ENCODE data around the gene PARVB. TPM values are rescaled to one million over a fixed set of nuclear protein-coding genes. Genes with fewer than 3 reads are reported as not detected.

PARVB gene
- total RNA-seq, 4 donors from 2014 or later = 33.5 to 73.5 (median 41.5) TPM

DNA sequence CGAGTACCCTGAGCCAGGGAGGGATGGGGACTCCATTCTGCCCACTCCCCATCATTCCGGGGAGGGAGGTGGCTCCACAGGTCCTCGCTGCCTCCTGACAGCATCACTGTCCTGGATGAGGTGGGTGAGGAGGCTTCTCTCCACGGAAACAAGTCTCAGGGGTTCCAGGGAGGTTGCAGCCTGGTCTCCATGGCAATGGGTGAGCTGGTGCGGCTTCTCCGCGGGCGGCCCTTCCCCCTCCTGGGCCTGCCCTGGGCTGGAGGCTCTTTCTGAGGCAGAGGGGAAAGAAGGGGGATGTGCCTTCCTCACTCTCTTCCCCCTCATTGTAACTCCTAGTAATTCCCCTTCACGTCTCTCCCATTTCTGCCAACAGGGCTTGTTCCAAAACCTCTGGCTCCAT is 119.5 kb downstream of the PARVB start:
- Histone ChIP-seq H3K9me3 (peaks cover 0 to 2% (median 0%) of the 10 kb centered on the region in 4 donors), H3K4me3 (no peak overlapping the region), H3K4me1 (peaks cover 0 to 10% (median 0%) of the 10 kb centered on the region in 4 donors), H3K27me3 (no peaks in the 10 kb centered on the region), H3K27ac (no peak overlapping the region), H3K36me3 (peaks cover 0 to 18% (median 0%) of the 10 kb centered on the region in 3 donors)
- DNase-seq (ENCODE audit: low spot score in 2 of 2) = no peak
- 55 to 58% methylated on average over 9 of the region's 9 CpGs for WGBS, 2 donors
- TF ChIP-seq POLR2A (IDR thresholded peaks at IDR 0.05) (no peak), EP300 (IDR thresholded peaks at IDR 0.05) (no peak)
- TF ChIP-seq, protein P1, sequence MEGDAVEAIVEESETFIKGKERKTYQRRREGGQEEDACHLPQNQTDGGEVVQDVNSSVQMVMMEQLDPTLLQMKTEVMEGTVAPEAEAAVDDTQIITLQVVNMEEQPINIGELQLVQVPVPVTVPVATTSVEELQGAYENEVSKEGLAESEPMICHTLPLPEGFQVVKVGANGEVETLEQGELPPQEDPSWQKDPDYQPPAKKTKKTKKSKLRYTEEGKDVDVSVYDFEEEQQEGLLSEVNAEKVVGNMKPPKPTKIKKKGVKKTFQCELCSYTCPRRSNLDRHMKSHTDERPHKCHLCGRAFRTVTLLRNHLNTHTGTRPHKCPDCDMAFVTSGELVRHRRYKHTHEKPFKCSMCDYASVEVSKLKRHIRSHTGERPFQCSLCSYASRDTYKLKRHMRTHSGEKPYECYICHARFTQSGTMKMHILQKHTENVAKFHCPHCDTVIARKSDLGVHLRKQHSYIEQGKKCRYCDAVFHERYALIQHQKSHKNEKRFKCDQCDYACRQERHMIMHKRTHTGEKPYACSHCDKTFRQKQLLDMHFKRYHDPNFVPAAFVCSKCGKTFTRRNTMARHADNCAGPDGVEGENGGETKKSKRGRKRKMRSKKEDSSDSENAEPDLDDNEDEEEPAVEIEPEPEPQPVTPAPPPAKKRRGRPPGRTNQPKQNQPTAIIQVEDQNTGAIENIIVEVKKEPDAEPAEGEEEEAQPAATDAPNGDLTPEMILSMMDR (IDR thresholded peaks at IDR 0.05) = no peak

DNA sequence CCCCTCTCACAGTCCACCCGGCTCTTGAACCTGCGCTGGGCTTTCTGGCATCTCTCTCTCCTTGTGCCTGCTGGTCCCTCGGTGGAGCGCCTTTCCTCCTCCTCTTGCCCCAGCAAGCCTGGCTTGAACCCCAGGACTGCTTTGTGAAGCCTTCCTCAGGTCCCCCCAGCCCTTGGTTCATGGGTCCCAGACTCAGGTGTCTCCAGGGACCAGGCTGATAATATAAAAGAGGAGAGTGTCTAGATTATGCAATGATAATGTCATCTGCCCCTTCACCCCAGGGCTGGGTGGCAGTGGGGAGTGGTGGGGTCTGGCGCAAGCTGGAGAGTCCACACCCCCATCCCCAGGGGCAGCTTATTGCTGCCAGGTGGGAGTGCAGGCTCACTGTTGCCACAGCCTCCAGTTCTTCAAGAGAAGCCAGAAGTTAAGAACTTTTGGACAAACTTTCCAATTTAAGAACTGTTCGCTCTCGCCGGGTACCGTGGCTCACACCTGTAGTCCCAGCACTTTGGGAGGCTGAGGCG is 120.0 kb downstream of the PARVB start:
- no peak for DNase-seq (ENCODE audit: low spot score in 2 of 2)
- no peak overlapping the region for H3K27ac ChIP-seq
- H3K36me3 ChIP-seq = peaks cover 0 to 13% (median 0%) of the 10 kb centered on the region in 3 donors
- H3K9me3 ChIP-seq = no peaks in the 10 kb centered on the region
- TF ChIP-seq POLR2A (IDR thresholded peaks at IDR 0.05) (no peak), EP300 (IDR thresholded peaks at IDR 0.05) (no peak)
- TF ChIP-seq, protein P1 (IDR thresholded peaks at IDR 0.05) = no peak
- peaks cover 0 to 12% (median 0%) of the 10 kb centered on the region in 4 donors for H3K4me1 ChIP-seq
- H3K27me3 ChIP-seq = no peaks in the 10 kb centered on the region
- 78 to 86% methylated on average over 10 of the region's 10 CpGs for WGBS, 2 donors
- H3K4me3 ChIP-seq = no peak overlapping the region

DNA sequence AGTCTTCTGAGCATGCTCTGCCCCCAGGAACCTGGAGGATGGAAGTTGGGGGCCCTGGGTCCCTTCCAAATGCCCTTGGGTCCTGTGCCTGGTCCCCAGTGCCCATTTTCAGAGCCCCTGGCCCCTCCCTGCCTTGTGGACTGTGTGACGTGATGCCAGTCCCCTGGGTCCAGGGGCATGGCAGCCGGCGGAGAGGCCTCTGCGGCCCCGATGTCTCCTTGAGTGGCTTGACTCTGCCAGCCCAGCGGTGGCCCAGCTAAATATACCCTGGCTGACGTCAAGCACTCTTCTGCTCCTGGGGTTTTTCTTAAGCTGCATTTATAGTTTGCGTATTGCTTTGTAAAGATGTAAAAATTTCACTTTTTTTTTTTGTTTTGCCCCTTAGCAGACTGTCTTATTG is 121.4 kb downstream of the PARVB start:
- DNase-seq (ENCODE audit: low spot score in 2 of 2) = no peak
- no peaks in the 10 kb centered on the region for H3K27me3 ChIP-seq
- WGBS, 2 donors = 56 to 61% methylated on average over 8 of the region's 8 CpGs
- H3K4me1 ChIP-seq = peaks cover 0 to 12% (median 0%) of the 10 kb centered on the region in 4 donors
- H3K4me3 ChIP-seq = no peak overlapping the region
- H3K9me3 ChIP-seq = no peaks in the 10 kb centered on the region
- no peak overlapping the region for H3K27ac ChIP-seq
- H3K36me3 ChIP-seq = peaks cover 0 to 4% (median 0%) of the 10 kb centered on the region in 3 donors
- TF ChIP-seq, protein P1 (IDR thresholded peaks at IDR 0.05) = no peak
- no peak for TF ChIP-seq EP300 (IDR thresholded peaks at IDR 0.05)
- no peak for TF ChIP-seq POLR2A (IDR thresholded peaks at IDR 0.05)

DNA sequence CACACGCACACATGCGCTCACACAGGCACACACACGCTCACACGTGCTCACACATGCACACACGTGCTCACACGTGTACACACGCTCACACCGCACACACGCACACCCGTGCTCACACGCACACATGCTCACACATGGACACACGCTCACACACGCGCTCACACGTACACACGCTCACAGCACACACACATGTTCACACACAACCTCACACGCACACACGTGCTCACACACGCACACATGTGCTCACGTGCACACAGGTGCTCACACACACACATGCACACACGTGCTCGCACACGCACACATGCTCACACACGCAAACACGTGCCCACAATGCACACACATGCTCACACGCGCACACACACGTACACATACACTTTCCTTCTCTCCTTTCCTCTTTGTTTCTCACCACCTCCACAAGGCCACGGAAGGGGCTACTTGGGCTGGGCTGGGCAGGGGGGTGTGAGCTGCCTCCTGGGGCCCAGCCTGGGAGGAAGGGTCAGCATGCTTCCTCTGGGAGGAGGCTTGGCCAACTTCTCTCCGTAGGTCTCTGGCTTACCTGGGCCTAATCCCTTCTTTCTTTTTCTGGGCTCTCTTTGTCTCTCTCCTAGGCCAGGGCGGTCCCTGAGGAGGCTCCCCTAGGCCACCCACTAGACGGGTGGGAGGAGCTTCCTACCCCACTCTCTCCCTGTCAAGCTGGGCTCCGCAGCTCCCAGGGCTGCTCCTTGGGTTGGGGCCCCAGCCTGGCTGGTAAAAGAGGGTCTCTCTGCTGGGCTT is 122.2 kb downstream of the PARVB start:
- H3K9me3 ChIP-seq = no peaks in the 10 kb centered on the region
- 79 to 88% methylated on average over 33 of the region's 33 CpGs for WGBS, 2 donors
- H3K36me3 ChIP-seq = no peaks in the 10 kb centered on the region
- H3K4me3 ChIP-seq = no peak overlapping the region
- peaks cover 0 to 12% (median 0%) of the 10 kb centered on the region in 4 donors for H3K4me1 ChIP-seq
- DNase-seq (ENCODE audit: low spot score in 2 of 2) = no peak
- H3K27ac ChIP-seq = no peak overlapping the region
- TF ChIP-seq POLR2A (IDR thresholded peaks at IDR 0.05) (no peak), EP300 (IDR thresholded peaks at IDR 0.05) (no peak)
- TF ChIP-seq, protein P1 (IDR thresholded peaks at IDR 0.05) = no peak
- H3K27me3 ChIP-seq = no peaks in the 10 kb centered on the region

DNA sequence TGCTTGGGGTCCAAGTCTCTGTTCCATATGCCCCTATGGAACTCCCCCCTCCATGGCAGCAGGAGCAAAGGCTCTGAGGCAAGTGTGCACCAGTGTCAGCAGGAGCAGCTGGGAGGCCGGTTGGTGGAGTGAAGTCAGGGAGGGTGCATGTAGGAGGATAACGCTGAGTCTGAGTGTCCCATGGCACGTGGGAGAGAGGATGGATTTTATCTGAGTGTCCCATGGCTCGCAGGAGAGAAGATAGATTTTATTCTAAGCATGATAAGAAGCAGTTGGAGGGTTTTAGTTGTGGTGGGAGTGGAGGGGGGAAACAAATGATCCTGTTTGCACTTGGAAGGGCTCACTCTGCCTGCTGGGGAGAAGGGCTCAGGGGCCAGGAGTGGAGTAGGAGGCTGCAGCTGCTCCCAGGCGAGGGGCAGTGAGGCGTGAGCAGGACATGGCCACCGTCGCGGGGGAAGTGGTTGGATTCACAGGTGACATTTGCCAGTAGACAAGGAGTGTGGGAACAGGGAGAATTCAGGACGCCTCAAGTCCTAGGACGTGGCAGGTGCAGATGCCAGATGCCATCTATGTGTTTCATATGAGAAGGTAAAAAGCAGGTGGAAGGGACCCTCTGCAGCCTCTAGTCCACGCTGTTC is 123.0 kb downstream of the PARVB start:
- peaks cover 0 to 6% (median 0%) of the 10 kb centered on the region in 3 donors for H3K36me3 ChIP-seq
- 67 to 70% methylated on average over 12 of the region's 12 CpGs for WGBS, 2 donors
- H3K9me3 ChIP-seq = no peaks in the 10 kb centered on the region
- H3K4me1 ChIP-seq = peaks cover 0 to 12% (median 0%) of the 10 kb centered on the region in 4 donors
- no peaks in the 10 kb centered on the region for H3K27me3 ChIP-seq
- no peak overlapping the region for H3K4me3 ChIP-seq
- no peak overlapping the region for H3K27ac ChIP-seq
- no peak for DNase-seq (ENCODE audit: low spot score in 2 of 2)
- TF ChIP-seq EP300 (IDR thresholded peaks at IDR 0.05) (no peak), POLR2A (IDR thresholded peaks at IDR 0.05) (no peak)
- TF ChIP-seq, protein P1 (IDR thresholded peaks at IDR 0.05) = no peak
